Suppressor macrophage treated with lipopolysaccharide for 1 hour (primary cell): ENCODE measurements around the gene MTMR1.

Experiments
- DNase-seq, 3 donors: peaks; one replicate each; pipeline ENCODE4 v3.0.0-alpha.2; 2020 to 2022

MTMR1 gene

DNA sequence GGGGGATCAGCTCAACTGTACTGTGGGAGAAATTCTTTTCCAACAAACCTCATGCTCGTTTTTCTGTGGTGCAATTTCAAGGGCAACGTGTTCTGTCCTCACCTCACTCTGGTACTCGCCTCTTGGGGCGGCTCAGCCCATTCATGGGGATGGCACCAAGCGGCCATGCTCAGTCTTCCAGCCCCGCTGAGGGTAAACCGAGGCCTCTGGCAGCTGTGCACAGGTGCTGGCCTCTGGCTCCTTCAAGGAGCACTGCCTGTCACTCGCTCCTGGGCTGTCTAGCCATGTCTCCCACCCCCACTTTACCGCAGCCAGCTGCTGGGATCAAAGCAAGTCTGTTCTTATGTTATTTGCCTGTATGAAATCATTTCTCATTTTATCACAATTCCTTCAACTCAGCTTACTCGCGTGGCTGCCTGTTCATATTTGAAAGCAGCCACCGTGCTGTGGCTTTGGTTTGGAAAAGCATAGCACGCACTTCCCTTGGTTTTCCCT is 70.2 kb downstream of the MTMR1 start:
- DNase-seq, result no peak

DNA sequence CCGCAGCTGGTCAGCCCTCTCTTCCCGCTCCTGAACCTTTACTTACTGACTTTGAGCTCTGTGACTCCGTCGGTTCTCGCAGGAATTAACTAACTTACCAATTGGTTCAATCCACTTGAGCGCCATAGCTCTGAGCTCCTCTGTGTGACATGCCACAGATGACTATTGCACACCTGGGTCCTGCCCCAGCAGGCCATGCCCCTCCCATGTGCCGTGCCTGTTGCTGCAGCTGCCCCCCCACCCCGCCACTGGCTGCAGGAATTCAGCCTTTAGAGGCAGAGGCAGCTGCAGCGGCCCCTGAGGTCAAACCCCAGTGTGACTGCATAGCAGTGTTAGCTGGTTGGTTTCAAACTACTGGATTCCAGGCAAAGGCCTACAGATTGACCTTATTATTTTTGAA is 70.6 kb downstream of the MTMR1 start:
- DNase-seq, result no peak

DNA sequence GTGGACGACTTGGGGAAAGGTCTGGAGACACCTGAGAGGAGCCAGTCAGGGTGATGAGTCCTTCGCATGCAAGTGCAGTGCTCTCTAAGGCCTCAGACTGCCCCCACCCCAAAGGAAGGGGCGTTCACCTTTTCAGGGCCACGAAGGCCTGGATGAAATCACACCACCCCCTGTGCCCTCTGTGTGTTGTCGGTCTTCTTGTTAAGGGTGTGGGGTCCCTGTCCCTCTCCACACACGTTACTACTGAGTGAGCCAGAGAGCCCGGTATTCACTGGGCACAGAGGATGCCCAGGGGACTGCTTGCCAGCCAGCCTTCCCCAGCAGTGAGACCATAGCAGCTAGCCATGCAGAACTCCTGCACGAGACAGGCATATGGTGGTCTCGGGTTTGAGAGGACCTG is 72.0 kb downstream of the MTMR1 start:
- no peak for DNase-seq

DNA sequence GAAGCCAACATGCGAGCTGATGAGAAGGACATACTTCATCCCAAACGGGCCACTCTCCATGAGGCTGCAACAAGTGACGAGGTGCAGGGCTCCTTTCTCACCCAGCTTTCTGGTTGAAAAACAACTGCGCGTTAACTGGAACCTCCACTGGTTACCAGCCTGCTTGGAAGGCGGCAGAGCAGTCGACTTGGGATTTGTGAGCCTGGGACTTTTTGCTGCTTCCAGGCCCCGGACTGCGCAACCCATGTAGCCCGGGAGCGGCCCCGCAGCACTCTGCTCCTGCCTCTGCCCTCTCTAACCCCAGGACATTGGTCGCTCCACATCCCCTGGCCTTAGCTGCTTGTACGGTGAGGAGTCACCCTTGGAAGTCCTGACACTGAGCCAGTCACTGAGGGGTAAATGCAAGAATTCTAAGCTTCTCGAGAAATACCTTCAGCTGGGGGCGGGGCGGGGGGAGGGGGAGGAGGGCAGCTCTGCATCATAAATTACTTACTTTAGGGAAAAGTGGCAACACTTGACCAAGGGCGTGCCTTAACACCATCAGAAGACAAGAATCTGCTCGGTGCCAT is 72.7 kb downstream of the MTMR1 start:
- no peak for DNase-seq

GRCh38 chrX:150766351-150767044 is 73.3 kb downstream of the MTMR1 start:
- no peak for DNase-seq

DNA sequence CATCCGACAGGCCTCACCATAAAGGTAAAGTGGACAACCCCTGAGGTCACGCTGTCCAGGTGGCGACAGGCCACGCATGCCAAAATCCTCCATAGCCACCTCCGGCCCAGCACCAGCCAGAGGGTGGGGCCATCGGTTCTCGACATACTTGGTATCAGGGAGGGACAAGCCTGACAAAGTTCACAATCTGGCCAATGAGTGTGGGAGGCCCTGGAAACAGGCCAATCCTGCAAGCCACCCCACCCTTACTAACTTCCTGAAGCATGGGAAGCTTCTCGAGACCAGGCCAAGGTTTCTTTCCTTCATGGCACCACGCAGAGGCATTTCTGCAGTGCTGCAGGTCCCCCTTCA is 73.8 kb downstream of the MTMR1 start:
- peak in 1 of 3 donors; percentile 5 for DNase-seq

GRCh38 chrX:150767475-150768131 is 74.4 kb downstream of the MTMR1 start:
- DNase-seq, result peak; percentile 48 to 61 (median 53)

- peak in 1 of 3 donors; percentile 4 for DNase-seq
Observed at GRCh38 chrX:150768132-150768485, 74.9 kb downstream of the MTMR1 start.

DNA sequence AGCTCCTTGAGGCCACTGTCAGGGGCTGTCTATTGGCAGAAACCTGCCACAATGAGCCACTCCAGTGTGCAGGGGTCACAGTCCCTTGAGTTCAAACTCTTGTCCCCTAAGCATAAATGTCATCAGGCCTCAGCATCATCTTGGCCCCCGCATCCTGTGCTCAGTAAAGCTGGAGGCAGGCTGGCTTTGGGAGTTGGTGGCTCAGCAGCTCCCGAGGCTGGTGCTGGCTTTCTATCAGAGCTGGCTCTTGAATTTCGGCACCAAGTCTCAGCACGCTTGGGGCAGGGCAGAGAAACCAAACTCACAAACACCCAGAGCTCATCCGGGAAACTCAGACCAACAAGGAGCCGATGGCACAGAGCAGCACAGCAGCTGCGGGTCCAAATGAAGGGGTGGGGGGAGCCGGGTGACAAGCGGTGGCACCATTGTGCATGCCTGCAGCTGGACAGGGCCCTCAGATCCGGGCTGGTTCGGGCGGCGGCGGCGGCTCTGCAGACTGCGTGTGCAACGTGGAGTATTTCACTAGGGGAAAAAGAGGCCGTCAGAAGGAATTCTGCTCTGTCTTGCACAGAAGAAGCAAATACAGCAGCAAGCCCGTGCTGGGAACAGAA is 75.5 kb downstream of the MTMR1 start:
- DNase-seq, result no peak

DNA sequence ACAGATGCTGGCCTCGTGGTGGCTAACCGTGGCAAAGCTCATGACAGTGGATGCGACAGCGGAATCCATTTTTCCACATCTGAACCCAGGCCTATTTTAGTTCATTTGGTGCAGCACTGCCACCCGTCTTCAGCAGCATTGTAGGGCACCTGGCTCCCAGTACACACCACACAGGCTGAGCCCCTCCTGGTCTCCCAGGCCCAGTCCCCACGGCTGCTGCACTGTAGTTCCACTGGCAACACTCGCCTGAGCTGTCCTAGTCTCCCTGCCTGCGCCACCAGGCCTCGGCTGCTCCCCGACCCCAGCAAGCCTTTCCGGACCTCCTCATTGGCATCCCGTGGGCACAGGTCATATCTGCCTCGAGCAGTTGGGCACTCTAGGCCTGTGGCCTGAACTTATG is 76.2 kb downstream of the MTMR1 start:
- no peak for DNase-seq

- DNase-seq, result no peak
Observed at GRCh38 chrX:150770623-150771022, 77.4 kb downstream of the MTMR1 start.

DNA sequence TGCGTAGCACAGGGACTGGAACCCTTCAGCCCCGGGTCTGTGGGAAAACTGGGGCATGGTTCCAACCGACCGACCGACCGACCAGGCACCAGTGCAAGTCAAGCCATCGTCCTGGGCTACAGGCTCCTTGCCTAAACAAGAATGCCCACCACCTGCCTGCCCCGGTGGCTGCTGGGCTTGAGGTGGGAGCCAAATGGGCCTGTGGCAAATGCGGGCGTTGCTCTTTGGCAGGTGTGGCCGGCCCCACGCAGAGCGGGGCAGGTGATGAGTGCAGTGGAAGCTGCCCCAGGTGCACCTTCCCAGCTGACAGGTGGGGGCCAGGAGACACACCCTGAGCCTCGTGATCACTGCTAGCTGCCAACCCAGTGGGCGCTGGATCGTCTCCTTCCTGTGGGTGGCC is 77.9 kb downstream of the MTMR1 start:
- no peak for DNase-seq

GRCh38 chrX:150772150-150772970 is 79.2 kb downstream of the MTMR1 start:
- DNase-seq, result peak; percentile 66 to 87 (median 76)

GRCh38 chrX:150773117-150773516 is 79.9 kb downstream of the MTMR1 start:
- DNase-seq, result no peak

DNA sequence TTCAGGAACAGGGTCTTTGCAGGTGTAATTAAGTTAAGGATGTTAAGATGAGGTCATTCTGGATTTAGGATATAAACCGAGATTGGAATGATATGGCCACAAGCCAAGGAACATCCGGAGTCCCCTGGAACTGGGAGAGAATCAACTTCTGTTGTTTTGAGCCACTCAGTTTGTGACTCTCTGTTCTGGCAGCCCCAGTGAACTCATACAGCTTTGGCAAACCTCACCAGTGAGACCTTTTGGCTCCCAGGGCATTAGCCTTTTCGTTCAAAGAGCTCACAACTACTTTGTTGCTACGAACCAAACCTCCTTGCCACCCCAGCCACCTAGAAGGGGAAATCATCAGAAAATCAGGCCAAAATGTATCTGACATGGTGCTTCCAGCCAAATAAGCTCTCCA is 80.4 kb downstream of the MTMR1 start:
- DNase-seq, result no peak

DNA sequence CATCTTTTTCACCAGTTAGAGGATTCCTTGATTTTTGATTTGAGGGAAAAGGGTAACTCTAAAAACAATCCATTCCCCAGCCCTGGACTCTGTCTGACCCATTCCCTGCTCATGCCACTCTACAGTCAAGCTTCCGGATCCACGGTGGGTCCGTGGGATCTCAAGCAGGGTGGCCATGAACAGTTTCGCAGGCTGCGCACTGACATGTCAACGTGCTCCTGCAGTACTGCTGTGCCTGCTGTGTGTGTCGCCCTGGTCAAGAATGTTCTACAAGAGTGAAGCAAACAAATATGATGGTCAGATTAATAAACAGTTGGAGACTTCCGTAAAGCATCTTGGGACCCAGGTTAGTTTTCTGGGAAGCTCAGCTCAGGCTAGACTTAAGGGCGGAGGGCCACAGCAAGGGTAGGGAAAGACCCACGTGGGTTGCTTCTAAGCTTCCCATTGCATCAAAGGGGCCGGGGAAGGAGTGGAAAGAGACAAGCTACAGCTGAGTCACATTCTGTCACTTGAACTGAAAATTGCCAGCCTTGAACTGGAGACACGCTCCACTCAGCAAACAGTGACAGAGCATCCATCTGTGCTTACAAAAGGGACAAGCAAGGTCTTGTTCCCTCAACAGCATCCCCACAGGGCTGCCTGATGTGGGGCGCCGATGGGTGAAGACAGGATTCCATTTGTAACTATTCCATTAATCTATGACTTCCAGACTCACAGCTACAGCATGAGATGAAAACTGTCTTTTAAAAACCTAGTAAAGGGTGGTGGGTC is 81.8 kb downstream of the MTMR1 start:
- no peak for DNase-seq

DNA sequence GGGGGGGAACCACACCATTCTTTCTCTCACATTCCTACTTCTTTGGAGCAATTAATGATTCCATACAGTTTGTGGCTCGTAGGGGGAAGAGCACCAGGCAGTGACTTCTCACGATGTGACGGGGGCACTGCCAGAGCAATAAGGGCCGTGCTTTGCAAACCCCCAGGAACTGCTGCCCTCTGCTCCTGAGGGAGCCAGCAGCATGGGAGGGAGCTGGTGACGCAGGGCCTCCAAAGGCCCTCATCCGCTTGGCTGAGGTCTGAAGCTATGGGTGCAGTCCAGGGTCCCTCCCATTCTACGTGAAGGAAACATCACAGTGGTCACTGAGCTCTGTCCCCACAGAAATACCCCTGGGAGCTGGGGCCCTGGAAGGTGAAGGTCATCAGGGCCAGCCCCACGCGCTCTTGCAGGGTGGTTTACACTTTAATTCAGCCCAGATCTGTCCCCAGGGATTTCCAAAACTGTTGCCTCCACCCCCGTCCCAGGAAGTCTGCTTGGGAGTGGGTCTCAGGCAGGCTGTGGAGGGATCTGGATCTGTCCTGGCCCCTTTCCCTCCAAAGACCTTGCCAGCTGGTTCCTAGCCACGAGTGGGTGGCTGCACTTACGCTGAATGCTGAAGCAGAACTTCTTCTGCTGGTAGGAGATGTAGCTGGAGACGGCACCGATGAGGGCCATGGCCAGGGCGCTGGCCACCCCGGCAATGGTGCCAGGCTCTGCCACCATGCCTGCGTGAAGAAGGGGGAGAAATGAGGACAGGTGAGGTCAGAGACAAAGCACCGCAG is 82.6 kb downstream of the MTMR1 start:
- no peak for DNase-seq

GRCh38 chrX:150777328-150777992 is 84.3 kb downstream of the MTMR1 start:
- DNase-seq, result no peak

GRCh38 chrX:150779385-150779784 is 86.2 kb downstream of the MTMR1 start:
- peak; percentile 52 to 69 (median 53) for DNase-seq

DNA sequence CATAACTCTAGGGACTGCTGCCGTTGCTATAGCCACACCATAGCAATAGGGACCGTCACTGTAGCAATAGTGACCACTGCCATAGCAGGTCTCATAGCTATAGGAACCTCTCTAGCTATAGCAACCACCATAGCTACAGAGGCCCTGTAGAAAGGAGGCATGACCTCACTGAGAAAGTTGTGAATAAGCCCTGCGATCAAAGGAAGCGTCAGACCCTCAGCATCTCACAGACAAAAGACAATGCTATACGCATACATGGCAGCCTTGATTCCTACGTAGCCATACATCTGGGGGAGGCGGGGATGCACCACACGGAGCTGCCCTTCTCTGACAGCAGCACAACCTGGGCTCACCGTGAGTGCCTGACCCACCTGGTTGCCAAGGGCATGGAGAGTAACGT is 88.5 kb downstream of the MTMR1 start:
- DNase-seq, result no peak

- DNase-seq, result no peak
Observed at GRCh38 chrX:150790021-150790420, 96.8 kb downstream of the MTMR1 start.
